GM13976 (cell line): Measurements from ENCODE around the gene SMC1B.

Experiments used
- DNase-seq: peaks from one replicate; pipeline ENCODE4 v3.0.0; 2012; ENCODE audit warnings: low spot score
- CTCF ChIP-seq: IDR thresholded peaks from 2 replicates; pipeline ENCODE4 v1.5.1; 2012; ENCODE audit warnings: borderline replicate concordance, mild to moderate bottlenecking; ENCODE audit not compliant: insufficient read depth; ENCODE audit errors: extremely low read depth, missing control alignments, control extremely low read depth
- in situ Hi-C: fragments of 300-500 bp; cut with MboI; formaldehyde crosslinking; loops from one replicate; pipeline ENCODE4 v1.12.0; 2022; ENCODE audit warnings: low sequenced_read_pairs, mixed read lengths, inconsistent platforms; ENCODE audit not compliant: unreplicated experiment

Gene SMC1B

GRCh38 chr22:45309422-45310227 lies 103.8 kb downstream of the SMC1B start, which contains the start of gene FAM118A:
TSS of gene FAM118A (plus strand) at chr22:45309934. CDS start at chr22:45322380, 12,446 bp downstream.
- peak; percentile 19 for TF ChIP-seq CTCF
- peak; percentile 98 for DNase-seq
- in situ Hi-C loops, result no loop called here

DNA sequence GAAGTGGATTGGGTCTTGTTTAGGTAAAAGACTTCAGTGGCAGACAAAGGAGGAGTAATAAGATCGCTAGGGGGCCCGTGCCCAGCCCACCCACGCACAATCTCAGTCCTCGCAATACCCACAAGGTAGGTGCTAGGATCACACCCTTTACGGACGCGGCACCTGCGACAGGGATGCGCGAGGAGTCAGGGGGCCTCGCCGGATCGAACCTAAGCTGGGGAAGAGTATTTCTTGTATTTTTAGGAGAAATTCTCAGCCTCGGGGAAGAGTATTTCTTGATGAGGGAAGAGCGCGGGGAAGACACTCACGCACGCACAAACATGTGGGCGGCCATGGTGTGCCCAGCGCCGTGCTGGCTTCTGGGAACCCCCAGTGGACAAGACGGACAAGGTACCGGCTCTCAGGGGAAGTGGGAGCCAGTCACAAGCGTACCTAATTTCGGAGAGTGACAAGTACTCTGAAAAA lies 104.4 kb downstream of the SMC1B start:
- no peak for DNase-seq
- in situ Hi-C loops, result no loop called here
- no peak for TF ChIP-seq CTCF

DNA sequence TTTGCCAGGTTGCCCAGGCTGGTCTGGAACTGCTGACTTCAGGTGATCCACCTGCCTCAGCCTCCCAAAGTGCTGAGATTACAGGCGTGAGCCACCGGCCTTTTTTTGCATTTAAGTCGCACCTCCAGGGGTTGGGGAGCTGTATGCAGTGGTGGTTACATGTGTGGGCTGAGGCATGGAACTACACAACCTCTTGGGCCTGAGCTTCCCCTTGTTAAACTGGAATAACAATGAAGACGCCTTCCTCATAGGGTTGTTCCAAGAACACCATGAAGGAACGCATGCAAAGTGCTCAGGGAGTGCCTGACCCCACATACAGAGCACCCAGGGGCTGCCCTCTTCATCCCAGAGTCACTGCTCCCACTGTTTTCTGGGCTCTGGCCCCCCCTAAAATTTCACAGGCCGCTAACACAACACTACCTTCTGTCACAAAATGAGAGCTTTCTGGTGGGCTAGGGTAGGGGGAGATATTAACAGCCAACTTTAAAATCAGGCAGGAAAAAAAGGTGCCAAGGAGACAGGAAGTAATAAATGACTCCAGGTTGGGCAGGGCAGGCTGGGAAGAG lies 104.9 kb downstream of the SMC1B start:
- in situ Hi-C loops, result no loop called here
- TF ChIP-seq CTCF, result no peak
- no peak for DNase-seq

DNA sequence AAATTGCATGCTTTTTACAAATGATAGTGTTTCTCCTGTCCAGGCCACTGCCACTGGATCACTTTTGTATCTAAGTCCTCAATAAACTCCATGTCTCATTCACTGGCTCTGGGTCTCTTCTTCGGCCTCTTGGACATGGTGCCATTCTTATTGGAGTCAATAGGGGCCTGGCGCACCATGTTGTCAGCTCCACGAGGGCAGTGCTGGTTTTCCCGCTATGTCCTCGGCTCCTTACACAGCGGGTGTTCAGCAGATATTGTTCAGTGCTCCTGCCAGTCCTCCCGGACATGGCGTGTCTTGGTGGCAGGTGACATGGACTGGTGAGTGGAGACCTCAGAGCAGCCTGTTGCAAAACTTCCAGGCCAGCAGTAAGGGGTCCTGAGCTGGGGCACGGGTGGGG lies 107.3 kb downstream of the SMC1B start:
- in situ Hi-C loops, result no loop called here
- DNase-seq, result no peak
- no peak for TF ChIP-seq CTCF

GRCh38 chr22:45305456-45306075 lies 107.8 kb downstream of the SMC1B start:
- in situ Hi-C loops, result no loop called here
- no peak for DNase-seq
- no peak for TF ChIP-seq CTCF

DNA sequence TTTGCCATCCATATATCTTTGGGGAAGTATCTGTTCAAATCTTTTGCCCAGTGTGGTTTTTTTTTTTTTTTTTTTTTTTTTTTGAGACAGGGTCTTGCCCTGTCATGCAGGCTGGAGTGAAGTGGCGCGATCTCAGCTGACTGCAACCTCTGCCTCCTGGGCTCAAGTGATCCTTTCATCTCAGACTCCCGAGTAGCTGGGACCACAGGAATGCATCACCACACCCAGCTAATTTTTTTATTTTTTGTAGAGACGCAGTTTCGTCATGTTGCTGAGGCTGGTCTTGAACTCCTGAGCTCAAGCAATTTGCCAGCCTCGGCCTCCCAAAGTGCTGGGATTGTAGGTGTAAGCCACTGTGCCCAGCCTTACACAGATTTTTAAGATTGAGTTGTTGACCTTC lies 108.4 kb downstream of the SMC1B start:
- TF ChIP-seq CTCF, result no peak
- in situ Hi-C loops, result no loop called here

More for the DNA sequence above, 108.4 kb downstream of the SMC1B start:
- DNase-seq, result no peak
